ENCODE data around the gene GFI1. TPM values are rescaled to one million over a fixed set of nuclear protein-coding genes. Genes with fewer than 3 reads are reported as not detected.

Gene GFI1
- total RNA-seq, 4 donors from 2014 or later: 0.26 to 2.4 (median 0.95) TPM; not detected in 1

GRCh38 chr1:92487078-92487605 is 417 bp upstream of the GFI1 start:
- H3K27me3 ChIP-seq: peaks cover 12 to 43% of the 10 kb centered on the region in 2 donors
- intact Hi-C loops (cut with DNase I; ENCODE audit: low total_unique reads): no loop called here
- H3K36me3 ChIP-seq: no peaks in the 10 kb centered on the region
- no peaks in the 10 kb centered on the region for H3K9me3 ChIP-seq
- no peak overlapping the region for H3K4me3 ChIP-seq
- no peak overlapping the region for H3K27ac ChIP-seq
- H3K4me1 ChIP-seq: peaks cover 0 to 38% of the 10 kb centered on the region in 2 donors
- TF ChIP-seq POLR2A (IDR thresholded peaks at IDR 0.05) (no peak), CTCF (IDR thresholded peaks at IDR 0.05) (no peak)
- no peak for DNase-seq

GRCh38 chr1:92485381-92486250 is 1.1 kb downstream of the GFI1 start:
- Histone ChIP-seq H3K27me3 (peaks cover 12 to 52% of the 10 kb centered on the region in 2 donors), H3K4me3 (peak overlapping the region; percentile 6 to 36), H3K9me3 (no peaks in the 10 kb centered on the region), H3K27ac (no peak overlapping the region), H3K4me1 (peaks cover 0 to 46% of the 10 kb centered on the region in 2 donors), H3K36me3 (no peaks in the 10 kb centered on the region)
- TF ChIP-seq CTCF (IDR thresholded peaks at IDR 0.05) (no peak), POLR2A (IDR thresholded peaks at IDR 0.05) (no peak)
- no peak for DNase-seq
- intact Hi-C loops (cut with DNase I; ENCODE audit: low total_unique reads): no loop called here

GRCh38 chr1:92484472-92485380 is 2.0 kb downstream of the GFI1 start:
- Histone ChIP-seq H3K27ac (no peak overlapping the region), H3K9me3 (no peaks in the 10 kb centered on the region), H3K36me3 (no peaks in the 10 kb centered on the region), H3K4me3 (peak overlapping the region; percentile 6 to 36), H3K27me3 (peaks cover 12 to 54% of the 10 kb centered on the region in 2 donors), H3K4me1 (peaks cover 0 to 46% of the 10 kb centered on the region in 2 donors)
- intact Hi-C loops (cut with DNase I; ENCODE audit: low total_unique reads): no loop called here
- TF ChIP-seq POLR2A (IDR thresholded peaks at IDR 0.05) (no peak), CTCF (IDR thresholded peaks at IDR 0.05) (no peak)
- no peak for DNase-seq

- H3K27ac ChIP-seq: no peak overlapping the region
- intact Hi-C loops (cut with DNase I; ENCODE audit: low total_unique reads): no loop called here
- H3K9me3 ChIP-seq: no peaks in the 10 kb centered on the region
- no peaks in the 10 kb centered on the region for H3K36me3 ChIP-seq
- peaks cover 0 to 46% of the 10 kb centered on the region in 2 donors for H3K4me1 ChIP-seq
- H3K27me3 ChIP-seq: peaks cover 12 to 54% of the 10 kb centered on the region in 2 donors
- H3K4me3 ChIP-seq: peak overlapping the region; percentile 6 to 7
- DNase-seq: no peak
- TF ChIP-seq CTCF (IDR thresholded peaks at IDR 0.05) (no peak), POLR2A (IDR thresholded peaks at IDR 0.05) (no peak)
Observed at GRCh38 chr1:92483610-92484471, 2.9 kb downstream of the GFI1 start.

Measured in uterus (tissue), 4 donors.